Neural cell (in vitro differentiated cells): ENCODE measurements around the gene AP1S2. TPM values are rescaled to one million over a fixed set of nuclear protein-coding genes. Genes with fewer than 3 reads are reported as not detected.

ENCODE experiments used
- H2AFZ ChIP-seq: fragments of 200-600, 300-800 bp; sonication (generic), shearing (Covaris generic); 2 replicates; pipeline ENCODE4 v1.6.0; 2014; ENCODE audit warnings: low read depth, mild to moderate bottlenecking, antibody characterized with exemption, low read length, moderate library complexity
- H3F3A ChIP-seq: fragments of 200-600 bp; shearing (Covaris generic); 2 replicates; pipeline ENCODE4 v1.6.1; 2016; ENCODE audit warnings: mild to moderate bottlenecking, moderate library complexity, mixed read lengths, antibody characterized with exemption, low read length; ENCODE audit not compliant: insufficient read depth, poor library complexity, severe bottlenecking
- H3K27ac ChIP-seq: fragments of 200-600, 300-800 bp; sonication (generic), shearing (Covaris generic); 2 replicates; pipeline ENCODE4 v1.5.1; 2014; ENCODE audit warnings: mild to moderate bottlenecking, low read length, moderate library complexity
- H3K27me3 ChIP-seq: fragments of 300-800, 200-600 bp; sonication (generic), shearing (Covaris generic); 2 replicates; pipeline ENCODE4 v1.6.0; 2014; ENCODE audit warnings: mild to moderate bottlenecking, low read depth, low read length, moderate library complexity; ENCODE audit not compliant: insufficient read depth
- H3K36me3 ChIP-seq: fragments of 300-800, 200-600 bp; sonication (generic), shearing (Covaris generic); 2 replicates; pipeline ENCODE4 v1.5.1; 2014; ENCODE audit warnings: mild to moderate bottlenecking, antibody characterized with exemption, low read length, moderate library complexity; ENCODE audit not compliant: insufficient read depth
- H3K4me2 ChIP-seq: fragments of 300-800, 200-600 bp; sonication (generic), shearing (Covaris generic); 2 replicates; pipeline ENCODE4 v1.6.0; 2014; ENCODE audit warnings: mild to moderate bottlenecking, low read length
- H3K4me3 ChIP-seq: fragments of 300-800, 200-600 bp; sonication (generic), shearing (Covaris generic); 2 replicates; pipeline ENCODE4 v1.5.1; 2014; ENCODE audit warnings: mild to moderate bottlenecking, low read length, moderate library complexity
- H3K79me2 ChIP-seq: fragments of 200-600 bp; shearing (Covaris generic); replicated peaks from 2 replicates; pipeline ENCODE4 v1.6.0; 2014; ENCODE audit warnings: mild to moderate bottlenecking, low read length, moderate library complexity; ENCODE audit not compliant: insufficient read depth
- H3K9ac ChIP-seq: fragments of 300-800, 200-600 bp; sonication (generic), shearing (Covaris generic); 2 replicates; pipeline ENCODE4 v1.6.1; 2016; ENCODE audit warnings: mild to moderate bottlenecking, low read length, mixed read lengths
- H3K9me2 ChIP-seq: fragments of 200-600 bp; shearing (Covaris generic); 2 replicates; pipeline ENCODE4 v1.6.1; 2016; ENCODE audit warnings: mild to moderate bottlenecking, low read length, mixed read lengths; ENCODE audit not compliant: insufficient read depth
- H3K9me3 ChIP-seq: fragments of 200-600, 300-800 bp; sonication (generic), shearing (Covaris generic); 2 replicates; pipeline ENCODE4 v1.6.1; 2016; ENCODE audit warnings: mild to moderate bottlenecking, mixed run types, low read length, moderate library complexity, mixed read lengths
- H4K20me1 ChIP-seq: fragments of 200-600 bp; shearing (Covaris generic); 2 replicates; pipeline ENCODE4 v1.6.1; 2016; ENCODE audit warnings: mild to moderate bottlenecking, mixed run types; ENCODE audit not compliant: insufficient read depth
- EP300 ChIP-seq: fragments of 450-650 bp; conservative IDR thresholded peaks from 2 replicates; pipeline ENCODE4 v1.6.1; 2014; ENCODE audit warnings: antibody characterized with exemption, mild to moderate bottlenecking, moderate library complexity; ENCODE audit not compliant: poor library complexity, severe bottlenecking
- EZH2 ChIP-seq: fragments of 200-600, 300-800 bp; shearing (Covaris generic), sonication (generic); IDR thresholded peaks from 2 replicates; pipeline ENCODE4 v1.6.1; 2014; ENCODE audit warnings: antibody characterized with exemption, low read length, borderline replicate concordance, mild to moderate bottlenecking; ENCODE audit not compliant: insufficient read depth, poor library complexity, severe bottlenecking
- MXI1 ChIP-seq: fragments of 450-650 bp; conservative IDR thresholded peaks from 2 replicates; pipeline ENCODE4 v1.6.1; 2014; ENCODE audit warnings: antibody characterized with exemption, mild to moderate bottlenecking; ENCODE audit not compliant: poor library complexity, severe bottlenecking
- POLR2AphosphoS5 ChIP-seq: IDR thresholded peaks from 2 replicates; pipeline ENCODE4 v1.6.1; 2012
- RAD21 ChIP-seq: fragments of 450-650 bp; conservative IDR thresholded peaks from 2 replicates; pipeline ENCODE4 v1.6.1; 2014; ENCODE audit warnings: antibody characterized with exemption, mild to moderate bottlenecking, moderate library complexity
- REST ChIP-seq: IDR thresholded peaks from 2 replicates; pipeline ENCODE4 v1.6.1; 2012; ENCODE audit warnings: borderline replicate concordance
- SMC3 ChIP-seq: fragments of 450-650 bp; conservative IDR thresholded peaks from 2 replicates; pipeline ENCODE4 v1.6.1; 2014; ENCODE audit warnings: antibody characterized with exemption, mild to moderate bottlenecking, moderate library complexity; ENCODE audit not compliant: poor library complexity
- TAF1 ChIP-seq: IDR thresholded peaks from 2 replicates; pipeline ENCODE4 v1.6.1; 2012; ENCODE audit warnings: low read depth
- polyA plus RNA-seq: library from polyadenylated mRNA; depleted of rRNA; stranded (reverse); fragments of >200 nt; gene quantifications from 2 replicates; pipeline ENCODE4 v1.2.3, GENCODE V29; 2014
- TF ChIP-seq, protein P1 (sequence below): fragments of 450-650 bp; IDR thresholded peaks from 2 replicates; pipeline ENCODE4 v1.5.1; 2014; ENCODE audit warnings: antibody characterized with exemption, mild to moderate bottlenecking, moderate library complexity; ENCODE audit not compliant: poor library complexity, severe bottlenecking

The AP1S2 gene
- polyA plus RNA-seq, 1 donor from 2014 or later = 160 TPM

DNA sequence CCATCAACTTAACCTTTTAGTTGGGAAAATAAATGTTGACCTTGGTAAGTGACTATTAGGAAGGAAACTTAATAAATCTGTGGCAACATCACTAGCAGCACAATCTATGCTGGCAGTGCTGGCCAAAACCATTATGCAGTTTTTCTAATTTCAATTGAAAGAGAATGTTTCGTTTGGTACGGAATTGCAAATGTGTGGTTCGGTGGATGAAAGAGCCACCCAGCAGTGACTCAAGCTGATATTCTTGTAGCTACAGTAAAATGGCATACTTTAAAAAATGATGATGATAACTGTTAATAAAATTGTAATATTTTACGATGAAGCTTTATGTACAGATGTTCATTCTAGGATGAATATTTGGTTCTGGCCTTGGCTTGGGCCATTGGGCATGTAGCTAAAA is 40.7 kb upstream of the AP1S2 start:
- Histone ChIP-seq H3K4me3 (no peak overlapping the region), H3K4me2 (no peak overlapping the region), H3K27me3 (no peaks in the 10 kb centered on the region), H3F3A (no peaks in the 10 kb centered on the region), H4K20me1 (no peaks in the 10 kb centered on the region), H3K79me2 (no peaks in the 10 kb centered on the region), H3K36me3 (no peaks in the 10 kb centered on the region), H2AFZ (no peak overlapping the region), H3K9me2 (no peaks in the 10 kb centered on the region), H3K9me3 (no peaks in the 10 kb centered on the region), H3K27ac (no peak overlapping the region), H3K9ac (no peak overlapping the region)
- no peak for TF ChIP-seq POLR2AphosphoS5
- no peak for TF ChIP-seq MXI1
- TF ChIP-seq SMC3 = no peak
- no peak for TF ChIP-seq EZH2
- TF ChIP-seq, protein P1, sequence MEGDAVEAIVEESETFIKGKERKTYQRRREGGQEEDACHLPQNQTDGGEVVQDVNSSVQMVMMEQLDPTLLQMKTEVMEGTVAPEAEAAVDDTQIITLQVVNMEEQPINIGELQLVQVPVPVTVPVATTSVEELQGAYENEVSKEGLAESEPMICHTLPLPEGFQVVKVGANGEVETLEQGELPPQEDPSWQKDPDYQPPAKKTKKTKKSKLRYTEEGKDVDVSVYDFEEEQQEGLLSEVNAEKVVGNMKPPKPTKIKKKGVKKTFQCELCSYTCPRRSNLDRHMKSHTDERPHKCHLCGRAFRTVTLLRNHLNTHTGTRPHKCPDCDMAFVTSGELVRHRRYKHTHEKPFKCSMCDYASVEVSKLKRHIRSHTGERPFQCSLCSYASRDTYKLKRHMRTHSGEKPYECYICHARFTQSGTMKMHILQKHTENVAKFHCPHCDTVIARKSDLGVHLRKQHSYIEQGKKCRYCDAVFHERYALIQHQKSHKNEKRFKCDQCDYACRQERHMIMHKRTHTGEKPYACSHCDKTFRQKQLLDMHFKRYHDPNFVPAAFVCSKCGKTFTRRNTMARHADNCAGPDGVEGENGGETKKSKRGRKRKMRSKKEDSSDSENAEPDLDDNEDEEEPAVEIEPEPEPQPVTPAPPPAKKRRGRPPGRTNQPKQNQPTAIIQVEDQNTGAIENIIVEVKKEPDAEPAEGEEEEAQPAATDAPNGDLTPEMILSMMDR = no peak
- no peak for TF ChIP-seq REST
- TF ChIP-seq RAD21 = no peak
- no peak for TF ChIP-seq TAF1
- TF ChIP-seq EP300 = no peak

DNA sequence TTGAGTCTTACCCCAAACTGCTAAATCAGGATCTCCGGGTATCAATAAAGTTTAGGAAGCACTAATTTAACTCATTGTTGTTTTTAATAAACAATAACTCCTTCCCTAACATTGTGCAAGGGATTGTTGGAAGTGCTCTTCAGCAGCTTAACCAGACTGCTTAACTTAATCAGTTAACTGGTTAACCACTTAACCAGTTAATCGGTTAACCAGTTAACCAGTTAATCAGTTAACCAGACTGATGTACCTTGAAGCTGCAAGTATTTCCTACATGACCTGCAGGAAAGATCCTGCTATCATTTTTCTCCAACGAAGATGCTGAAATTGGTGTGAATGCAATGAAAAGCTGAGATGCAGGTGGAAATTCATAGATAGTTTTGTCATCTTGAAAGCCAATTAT is 40.1 kb upstream of the AP1S2 start:
- no peaks in the 10 kb centered on the region for H3K9me3 ChIP-seq
- no peak overlapping the region for H3K27ac ChIP-seq
- H3K9me2 ChIP-seq = no peaks in the 10 kb centered on the region
- no peaks in the 10 kb centered on the region for H3K27me3 ChIP-seq
- no peaks in the 10 kb centered on the region for H4K20me1 ChIP-seq
- H3K9ac ChIP-seq = no peak overlapping the region
- no peak for TF ChIP-seq POLR2AphosphoS5
- TF ChIP-seq EZH2 = no peak
- TF ChIP-seq TAF1 = no peak
- TF ChIP-seq, protein P1 = no peak
- no peak for TF ChIP-seq SMC3
- no peak for TF ChIP-seq REST
- no peak for TF ChIP-seq MXI1
- TF ChIP-seq RAD21 = no peak
- no peak for TF ChIP-seq EP300
- no peaks in the 10 kb centered on the region for H3K79me2 ChIP-seq
- no peak overlapping the region for H3K4me3 ChIP-seq
- H3K36me3 ChIP-seq = no peaks in the 10 kb centered on the region
- no peak overlapping the region for H2AFZ ChIP-seq
- H3K4me2 ChIP-seq = no peak overlapping the region
- no peaks in the 10 kb centered on the region for H3F3A ChIP-seq
